DLD1 (cell line): ENCODE data around the gene CCRL2.

Experiments
- in situ Hi-C: cut with HindIII; loops from 2 replicates; pipeline ENCODE4 v1.10.0; 2017; ENCODE audit warnings: low sequenced_read_pairs

Gene CCRL2, protein sequence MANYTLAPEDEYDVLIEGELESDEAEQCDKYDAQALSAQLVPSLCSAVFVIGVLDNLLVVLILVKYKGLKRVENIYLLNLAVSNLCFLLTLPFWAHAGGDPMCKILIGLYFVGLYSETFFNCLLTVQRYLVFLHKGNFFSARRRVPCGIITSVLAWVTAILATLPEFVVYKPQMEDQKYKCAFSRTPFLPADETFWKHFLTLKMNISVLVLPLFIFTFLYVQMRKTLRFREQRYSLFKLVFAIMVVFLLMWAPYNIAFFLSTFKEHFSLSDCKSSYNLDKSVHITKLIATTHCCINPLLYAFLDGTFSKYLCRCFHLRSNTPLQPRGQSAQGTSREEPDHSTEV

DNA sequence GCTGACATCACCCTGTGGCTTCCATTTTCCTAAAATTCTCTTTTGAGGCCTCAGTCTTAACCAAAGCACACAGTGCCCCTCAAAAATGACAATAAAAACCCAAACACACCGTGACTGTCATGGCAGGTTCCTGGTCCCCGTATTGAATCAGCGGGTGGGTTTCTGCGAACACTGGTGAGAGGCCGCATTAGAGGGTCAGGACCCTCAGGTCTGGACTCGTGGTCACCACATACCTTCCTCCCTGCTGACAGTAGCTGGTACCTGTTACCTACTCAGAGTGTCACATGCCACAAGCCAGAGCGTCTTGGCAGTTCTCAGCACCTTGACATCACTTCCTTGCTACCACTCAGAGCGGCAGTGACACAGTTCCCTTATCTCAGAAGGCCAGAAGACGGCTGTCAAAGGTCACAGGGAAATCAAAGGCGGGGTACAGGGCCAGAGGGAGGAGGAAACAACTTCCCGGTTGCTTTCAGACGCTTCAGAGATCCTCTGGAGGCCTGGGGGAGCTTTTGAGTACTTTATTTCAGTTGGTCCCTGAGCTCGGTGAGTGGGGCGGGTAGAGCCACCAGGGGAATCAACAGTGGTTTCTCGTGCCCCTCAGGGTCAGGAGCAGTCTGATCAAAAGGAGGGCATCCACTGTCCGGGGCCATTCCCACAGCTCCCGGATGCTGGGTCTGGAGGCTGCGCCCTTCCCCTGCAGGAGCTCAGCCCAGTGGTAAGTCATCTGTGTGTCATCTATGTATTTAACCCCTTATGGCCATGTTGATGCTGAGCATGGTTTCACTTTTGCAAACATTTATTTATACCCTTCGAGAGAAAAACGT, at the start of gene CCRL2, which contains the start of gene CCR5AS:
Gene CCRL2 (plus strand): TSS at position 472 of the 824 bp plus-strand sequence. CDS start 821 bp downstream, outside the sequence.
Gene CCR5AS (minus strand): TSS at position 279 of the 824 bp plus-strand sequence.
- in situ Hi-C loops, result no loop called here

DNA sequence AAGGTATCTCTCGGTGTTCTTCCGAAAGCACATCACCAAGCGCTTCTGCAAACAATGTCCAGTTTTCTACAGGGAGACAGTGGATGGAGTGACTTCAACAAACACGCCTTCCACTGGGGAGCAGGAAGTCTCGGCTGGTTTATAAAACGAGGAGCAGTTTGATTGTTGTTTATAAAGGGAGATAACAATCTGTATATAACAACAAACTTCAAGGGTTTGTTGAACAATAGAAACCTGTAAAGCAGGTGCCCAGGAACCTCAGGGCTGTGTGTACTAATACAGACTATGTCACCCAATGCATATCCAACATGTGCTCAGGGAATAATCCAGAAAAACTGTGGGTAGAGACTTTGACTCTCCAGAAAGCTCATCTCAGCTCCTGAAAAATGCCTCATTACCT, 48.6 kb upstream of the CCRL2 start:
- in situ Hi-C loops, result loop anchor here (25.0 kb wide), 1 partner anchor 271 kb away; no protein-coding TSS in a partner anchor

DNA sequence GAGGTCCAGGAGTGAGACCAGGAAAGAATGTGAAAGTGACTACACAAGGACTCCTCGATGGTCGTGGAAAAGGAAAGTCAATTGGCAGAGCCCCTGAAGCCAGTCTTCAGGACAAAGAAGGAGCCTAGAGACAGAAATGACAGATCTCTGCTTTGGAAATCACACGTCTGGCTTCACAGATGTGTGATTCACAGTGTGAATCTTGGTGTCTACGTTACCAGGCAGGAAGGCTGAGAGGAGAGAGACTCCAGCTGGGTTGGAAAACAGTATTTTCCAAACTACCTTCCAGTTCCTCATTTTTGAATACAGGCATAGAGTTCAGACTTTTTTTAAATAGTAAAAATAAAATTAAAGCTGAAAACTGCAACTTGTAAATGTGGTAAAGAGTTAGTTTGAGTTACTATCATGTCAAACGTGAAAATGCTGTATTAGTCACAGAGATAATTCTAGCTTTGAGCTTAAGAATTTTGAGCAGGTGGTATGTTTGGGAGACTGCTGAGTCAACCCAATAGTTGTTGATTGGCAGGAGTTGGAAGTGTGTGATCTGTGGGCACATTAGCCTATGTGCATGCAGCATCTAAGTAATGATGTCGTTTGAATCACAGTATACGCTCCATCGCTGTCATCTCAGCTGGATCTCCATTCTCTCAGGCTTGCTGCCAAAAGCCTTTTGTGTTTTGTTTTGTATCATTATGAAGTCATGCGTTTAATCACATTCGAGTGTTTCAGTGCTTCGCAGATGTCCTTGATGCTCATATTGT, 47.1 kb upstream of the CCRL2 start:
- in situ Hi-C loops, result loop anchor here (25.0 kb wide), 1 partner anchor 273 kb away; no protein-coding TSS in a partner anchor

DNA sequence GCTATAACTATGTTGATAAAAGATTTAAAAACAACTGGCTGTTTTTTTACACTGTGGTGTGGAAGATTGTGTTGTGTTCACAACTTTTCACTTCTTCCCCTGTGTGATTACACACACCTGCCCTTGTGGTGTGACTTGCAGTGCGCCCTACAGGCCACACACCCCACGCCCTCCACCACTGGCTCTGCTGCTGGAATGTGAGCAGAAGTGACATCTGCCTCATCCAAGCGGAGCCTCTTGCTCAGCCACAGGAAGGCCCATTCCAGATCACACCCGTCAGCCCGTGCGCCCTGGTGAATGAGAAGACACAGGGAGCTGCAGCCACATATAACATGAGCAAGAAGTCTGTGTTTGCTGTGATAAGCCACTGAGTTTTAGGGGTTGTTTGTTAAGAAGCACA, 46.2 kb upstream of the CCRL2 start:
- in situ Hi-C loops, result loop anchor here (25.0 kb wide), 1 partner anchor 274 kb away; no protein-coding TSS in a partner anchor

DNA sequence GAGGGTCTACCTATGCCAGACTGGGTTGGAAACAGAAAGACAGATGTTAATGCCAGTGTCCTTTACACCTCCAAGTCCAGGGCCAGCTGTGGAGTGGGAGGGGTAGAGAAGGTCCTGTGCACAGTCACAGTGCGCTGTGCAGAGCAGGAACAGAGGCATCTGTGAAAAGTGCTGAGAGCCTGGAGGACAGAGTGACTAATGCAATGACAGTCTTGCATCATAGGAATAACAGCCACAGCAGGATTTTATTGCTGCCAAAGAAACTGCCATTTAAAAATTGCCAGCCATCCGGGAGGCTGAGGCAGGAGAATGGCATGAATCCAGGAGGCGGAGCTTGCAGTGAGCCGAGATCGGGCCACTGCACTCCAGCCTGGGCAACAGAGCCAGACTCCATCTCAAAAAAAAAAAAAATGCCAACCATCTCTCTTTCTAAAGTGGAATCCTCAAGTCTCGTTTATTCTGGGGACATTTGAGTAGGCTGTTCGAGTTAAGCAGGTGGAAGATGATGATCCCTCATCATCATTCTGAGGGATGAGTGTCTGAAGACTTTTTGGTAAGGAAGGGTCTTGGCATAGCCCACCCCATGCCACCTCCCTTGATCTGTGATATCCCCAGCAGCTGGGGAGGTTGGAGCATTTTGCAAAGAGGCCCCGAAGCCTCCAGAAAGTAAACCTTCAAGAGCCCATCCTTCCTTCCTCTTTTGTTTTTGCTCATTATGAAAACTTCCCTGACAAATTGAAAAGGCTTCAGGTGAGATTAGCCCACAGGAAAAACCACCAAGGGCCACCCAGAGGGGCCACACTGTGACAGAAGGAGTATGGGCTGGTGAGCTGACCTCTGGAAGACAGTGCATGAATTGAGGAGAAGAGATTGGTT, 45.4 kb upstream of the CCRL2 start:
- in situ Hi-C loops, result loop anchor here (25.0 kb wide), 1 partner anchor 274 kb away; no protein-coding TSS in a partner anchor

DNA sequence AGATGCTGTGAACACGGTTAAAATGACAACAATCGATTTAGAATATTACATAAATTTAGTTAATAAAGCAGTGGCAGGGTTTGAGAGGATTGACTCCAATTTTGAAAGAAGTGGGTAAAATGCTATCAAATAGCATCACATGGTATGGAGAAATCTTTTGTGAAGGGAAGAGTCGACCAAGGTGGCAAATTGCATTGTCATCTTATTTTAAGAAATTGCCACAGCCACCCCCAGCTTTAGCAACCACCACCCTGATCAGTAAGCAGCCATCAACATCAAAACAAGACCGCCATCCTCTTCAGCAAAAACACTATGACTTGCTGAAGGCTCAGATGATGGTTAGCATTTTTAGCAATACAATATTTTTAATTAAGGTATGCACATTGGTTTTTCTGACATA, 42.0 kb upstream of the CCRL2 start:
- in situ Hi-C loops, result loop anchor here (25.0 kb wide), 1 partner anchor 278 kb away; no protein-coding TSS in a partner anchor

DNA sequence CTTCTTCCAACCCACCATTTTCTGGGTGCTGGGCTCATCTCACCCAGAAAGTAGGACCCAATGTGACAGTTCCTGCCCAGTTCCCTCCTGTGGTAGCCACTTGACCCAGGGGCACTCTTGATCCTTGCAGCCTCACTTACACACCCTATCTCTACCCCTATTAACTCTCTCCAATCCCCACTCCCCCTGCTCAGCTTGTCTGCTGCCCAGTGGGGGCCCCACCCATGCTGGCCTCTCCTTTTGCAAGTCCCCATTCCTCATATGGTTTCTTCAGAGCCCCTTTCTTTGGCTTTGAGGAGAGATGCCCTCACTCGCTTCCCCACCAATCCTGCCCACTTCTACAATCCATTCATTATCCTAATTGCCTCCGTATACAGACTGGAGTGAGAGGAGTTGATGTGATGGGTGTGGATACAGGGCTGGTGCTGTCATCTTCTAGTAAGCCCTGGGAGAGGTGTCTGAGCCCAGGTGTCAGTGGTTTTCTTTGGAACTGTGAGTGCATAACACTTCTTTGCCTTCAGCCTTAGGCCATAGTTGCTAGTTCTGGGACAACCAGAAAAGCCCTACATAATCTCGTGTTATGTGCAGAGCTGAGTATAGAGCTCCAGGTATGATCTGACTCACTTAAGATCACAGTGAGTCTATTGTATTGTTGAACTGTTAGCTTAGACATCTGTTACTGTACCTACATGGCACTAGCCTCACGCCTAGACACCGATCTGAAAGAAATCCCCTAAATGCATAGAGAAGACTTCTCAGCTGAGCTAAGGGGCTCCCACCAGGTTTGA, 41.1 kb upstream of the CCRL2 start:
- in situ Hi-C loops, result loop anchor here (25.0 kb wide), 1 partner anchor 279 kb away; no protein-coding TSS in a partner anchor

DNA sequence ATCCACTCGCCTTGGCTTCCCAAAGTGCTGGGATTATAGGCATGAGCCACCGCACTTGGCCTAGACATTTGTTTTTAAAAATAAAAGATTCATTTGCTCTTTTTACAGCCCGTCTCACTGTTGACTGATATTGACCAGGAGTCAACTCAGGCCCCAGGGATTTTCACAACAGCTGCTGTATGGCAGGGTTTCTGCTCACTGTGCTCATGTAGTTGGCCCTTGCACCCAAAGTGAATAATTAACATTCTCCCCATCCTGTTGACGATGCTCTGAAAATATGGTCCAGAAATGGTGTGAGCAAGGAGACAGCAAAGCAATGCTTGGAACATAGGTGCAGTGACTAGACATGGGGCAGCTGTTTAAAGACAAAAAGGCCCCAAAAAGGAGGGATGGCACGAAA, 39.2 kb upstream of the CCRL2 start:
- in situ Hi-C loops, result loop anchor here (25.0 kb wide), 1 partner anchor 281 kb away; no protein-coding TSS in a partner anchor

DNA sequence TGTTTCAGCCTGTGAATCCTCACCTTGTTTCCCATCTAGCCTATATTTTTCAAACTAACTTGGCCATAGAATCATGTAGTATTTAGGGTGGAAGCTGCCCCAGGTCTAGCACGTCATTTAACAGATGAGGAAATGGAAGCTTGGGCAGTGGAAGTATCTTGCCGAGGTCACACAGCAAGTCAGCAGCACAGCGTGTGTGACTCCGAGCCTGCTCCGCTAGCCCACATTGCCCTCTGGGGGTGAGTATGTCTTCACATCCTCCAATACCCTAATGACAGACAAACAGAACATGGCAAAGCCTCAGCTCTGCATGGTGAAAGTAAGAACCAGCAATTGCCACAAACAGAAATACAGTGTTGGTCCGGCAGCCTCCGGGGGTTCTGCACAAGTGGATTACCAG, 38.5 kb upstream of the CCRL2 start:
- in situ Hi-C loops, result loop anchor here (25.0 kb wide), 1 partner anchor 281 kb away; no protein-coding TSS in a partner anchor

DNA sequence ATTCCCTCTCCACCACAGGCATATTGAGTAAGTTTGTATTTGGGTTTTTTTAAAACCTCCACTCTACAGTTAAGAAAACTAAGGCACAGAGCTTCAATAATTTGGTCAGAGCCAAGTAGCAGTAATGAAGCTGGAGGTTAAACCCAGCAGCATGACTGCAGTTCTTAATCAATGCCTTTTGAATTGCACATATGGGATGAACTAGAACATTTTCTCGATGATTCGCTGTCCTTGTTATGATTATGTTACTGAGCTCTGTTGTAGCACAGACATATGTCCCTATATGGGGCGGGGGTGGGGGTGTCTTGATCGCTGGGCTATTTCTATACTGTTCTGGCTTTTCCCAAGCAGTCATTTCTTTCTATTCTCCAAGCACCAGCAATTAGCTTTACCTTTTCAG, 37.9 kb upstream of the CCRL2 start:
- in situ Hi-C loops, result loop anchor here (25.0 kb wide), 1 partner anchor 282 kb away; no protein-coding TSS in a partner anchor

DNA sequence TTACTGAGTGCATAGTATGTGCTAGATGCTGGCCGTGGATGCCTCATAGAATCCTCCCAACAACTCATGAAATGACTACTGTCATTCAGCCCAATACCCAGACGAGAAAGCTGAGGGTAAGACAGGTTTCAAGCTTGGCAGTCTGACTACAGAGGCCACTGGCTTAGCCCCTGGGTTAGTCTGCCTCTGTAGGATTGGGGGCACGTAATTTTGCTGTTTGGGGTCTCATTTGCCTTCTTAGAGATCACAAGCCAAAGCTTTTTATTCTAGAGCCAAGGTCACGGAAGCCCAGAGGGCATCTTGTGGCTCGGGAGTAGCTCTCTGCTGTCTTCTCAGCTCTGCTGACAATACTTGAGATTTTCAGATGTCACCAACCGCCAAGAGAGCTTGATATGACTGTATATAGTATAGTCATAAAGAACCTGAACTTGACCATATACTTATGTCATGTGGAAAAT, 37.4 kb upstream of the CCRL2 start:
- in situ Hi-C loops, result loop anchor here (25.0 kb wide), 1 partner anchor 282 kb away; no protein-coding TSS in a partner anchor

DNA sequence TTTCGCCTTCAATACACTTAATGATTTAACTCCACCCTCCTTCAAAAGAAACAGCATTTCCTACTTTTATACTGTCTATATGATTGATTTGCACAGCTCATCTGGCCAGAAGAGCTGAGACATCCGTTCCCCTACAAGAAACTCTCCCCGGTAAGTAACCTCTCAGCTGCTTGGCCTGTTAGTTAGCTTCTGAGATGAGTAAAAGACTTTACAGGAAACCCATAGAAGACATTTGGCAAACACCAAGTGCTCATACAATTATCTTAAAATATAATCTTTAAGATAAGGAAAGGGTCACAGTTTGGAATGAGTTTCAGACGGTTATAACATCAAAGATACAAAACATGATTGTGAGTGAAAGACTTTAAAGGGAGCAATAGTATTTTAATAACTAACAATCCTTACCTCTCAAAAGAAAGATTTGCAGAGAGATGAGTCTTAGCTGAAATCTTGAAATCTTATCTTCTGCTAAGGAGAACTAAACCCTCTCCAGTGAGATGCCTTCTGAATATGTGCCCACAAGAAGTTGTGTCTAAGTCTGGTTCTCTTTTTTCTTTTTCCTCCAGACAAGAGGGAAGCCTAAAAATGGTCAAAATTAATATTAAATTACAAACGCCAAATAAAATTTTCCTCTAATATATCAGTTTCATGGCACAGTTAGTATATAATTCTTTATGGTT, 36.1 kb upstream of the CCRL2 start, which contains the start of gene CCR5:
Gene CCR5 (plus strand): TSS at position 108 of the 680 bp plus-strand sequence. CDS start 1,957 bp downstream, outside the sequence.
- in situ Hi-C loops, result loop anchor here (25.0 kb wide), 1 partner anchor 284 kb away; no protein-coding TSS in a partner anchor

DNA sequence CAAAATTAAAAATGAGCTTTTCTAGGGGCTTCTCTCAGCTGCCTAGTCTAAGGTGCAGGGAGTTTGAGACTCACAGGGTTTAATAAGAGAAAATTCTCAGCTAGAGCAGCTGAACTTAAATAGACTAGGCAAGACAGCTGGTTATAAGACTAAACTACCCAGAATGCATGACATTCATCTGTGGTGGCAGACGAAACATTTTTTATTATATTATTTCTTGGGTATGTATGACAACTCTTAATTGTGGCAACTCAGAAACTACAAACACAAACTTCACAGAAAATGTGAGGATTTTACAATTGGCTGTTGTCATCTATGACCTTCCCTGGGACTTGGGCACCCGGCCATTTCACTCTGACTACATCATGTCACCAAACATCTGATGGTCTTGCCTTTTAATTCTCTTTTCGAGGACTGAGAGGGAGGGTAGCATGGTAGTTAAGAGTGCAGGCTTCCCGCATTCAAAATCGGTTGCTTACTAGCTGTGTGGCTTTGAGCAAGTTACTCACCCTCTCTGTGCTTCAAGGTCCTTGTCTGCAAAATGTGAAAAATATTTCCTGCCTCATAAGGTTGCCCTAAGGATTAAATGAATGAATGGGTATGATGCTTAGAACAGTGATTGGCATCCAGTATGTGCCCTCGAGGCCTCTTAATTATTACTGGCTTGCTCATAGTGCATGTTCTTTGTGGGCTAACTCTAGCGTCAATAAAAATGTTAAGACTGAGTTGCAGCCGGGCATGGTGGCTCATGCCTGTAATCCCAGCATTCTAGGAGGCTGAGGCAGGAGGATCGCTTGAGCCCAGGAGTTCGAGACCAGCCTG, 35.3 kb upstream of the CCRL2 start:
- in situ Hi-C loops, result loop anchor here (25.0 kb wide), 1 partner anchor 284 kb away; no protein-coding TSS in a partner anchor

DNA sequence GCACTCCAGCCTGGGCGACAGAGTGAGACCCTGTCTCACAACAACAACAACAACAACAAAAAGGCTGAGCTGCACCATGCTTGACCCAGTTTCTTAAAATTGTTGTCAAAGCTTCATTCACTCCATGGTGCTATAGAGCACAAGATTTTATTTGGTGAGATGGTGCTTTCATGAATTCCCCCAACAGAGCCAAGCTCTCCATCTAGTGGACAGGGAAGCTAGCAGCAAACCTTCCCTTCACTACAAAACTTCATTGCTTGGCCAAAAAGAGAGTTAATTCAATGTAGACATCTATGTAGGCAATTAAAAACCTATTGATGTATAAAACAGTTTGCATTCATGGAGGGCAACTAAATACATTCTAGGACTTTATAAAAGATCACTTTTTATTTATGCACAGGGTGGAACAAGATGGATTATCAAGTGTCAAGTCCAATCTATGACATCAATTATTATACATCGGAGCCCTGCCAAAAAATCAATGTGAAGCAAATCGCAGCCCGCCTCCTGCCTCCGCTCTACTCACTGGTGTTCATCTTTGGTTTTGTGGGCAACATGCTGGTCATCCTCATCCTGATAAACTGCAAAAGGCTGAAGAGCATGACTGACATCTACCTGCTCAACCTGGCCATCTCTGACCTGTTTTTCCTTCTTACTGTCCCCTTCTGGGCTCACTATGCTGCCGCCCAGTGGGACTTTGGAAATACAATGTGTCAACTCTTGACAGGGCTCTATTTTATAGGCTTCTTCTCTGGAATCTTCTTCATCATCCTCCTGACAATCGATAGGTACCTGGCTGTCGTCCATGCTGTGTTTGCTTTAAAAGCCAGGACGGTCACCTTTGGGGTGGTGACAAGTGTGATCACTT, 34.3 kb upstream of the CCRL2 start:
- in situ Hi-C loops, result loop anchor here (25.0 kb wide), 1 partner anchor 285 kb away; no protein-coding TSS in a partner anchor

DNA sequence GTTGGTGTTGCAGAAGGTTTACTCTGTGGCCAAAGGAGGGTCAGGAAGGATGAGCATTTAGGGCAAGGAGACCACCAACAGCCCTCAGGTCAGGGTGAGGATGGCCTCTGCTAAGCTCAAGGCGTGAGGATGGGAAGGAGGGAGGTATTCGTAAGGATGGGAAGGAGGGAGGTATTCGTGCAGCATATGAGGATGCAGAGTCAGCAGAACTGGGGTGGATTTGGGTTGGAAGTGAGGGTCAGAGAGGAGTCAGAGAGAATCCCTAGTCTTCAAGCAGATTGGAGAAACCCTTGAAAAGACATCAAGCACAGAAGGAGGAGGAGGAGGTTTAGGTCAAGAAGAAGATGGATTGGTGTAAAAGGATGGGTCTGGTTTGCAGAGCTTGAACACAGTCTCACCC, 32.3 kb upstream of the CCRL2 start:
- in situ Hi-C loops, result loop anchor here (25.0 kb wide), 1 partner anchor 287 kb away; no protein-coding TSS in a partner anchor

DNA sequence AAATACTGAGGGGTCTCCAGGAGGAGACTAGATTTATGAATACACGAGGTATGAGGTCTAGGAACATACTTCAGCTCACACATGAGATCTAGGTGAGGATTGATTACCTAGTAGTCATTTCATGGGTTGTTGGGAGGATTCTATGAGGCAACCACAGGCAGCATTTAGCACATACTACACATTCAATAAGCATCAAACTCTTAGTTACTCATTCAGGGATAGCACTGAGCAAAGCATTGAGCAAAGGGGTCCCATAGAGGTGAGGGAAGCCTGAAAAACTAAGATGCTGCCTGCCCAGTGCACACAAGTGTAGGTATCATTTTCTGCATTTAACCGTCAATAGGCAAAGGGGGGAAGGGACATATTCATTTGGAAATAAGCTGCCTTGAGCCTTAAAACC, 31.8 kb upstream of the CCRL2 start:
- in situ Hi-C loops, result no loop called here
